GM19099 (cell line): ENCODE data around the gene MYO5A.
A peak's percentile ranks its signal among the peaks of the same experiment; 100 is the strongest.

Experiments used
- POLR2A ChIP-seq: IDR thresholded peaks from 3 replicates; pipeline ENCODE4 v1.6.1; 2011; ENCODE audit warnings: low read depth; ENCODE audit not compliant: insufficient read length; ENCODE audit errors: extremely low read depth

MYO5A gene

DNA sequence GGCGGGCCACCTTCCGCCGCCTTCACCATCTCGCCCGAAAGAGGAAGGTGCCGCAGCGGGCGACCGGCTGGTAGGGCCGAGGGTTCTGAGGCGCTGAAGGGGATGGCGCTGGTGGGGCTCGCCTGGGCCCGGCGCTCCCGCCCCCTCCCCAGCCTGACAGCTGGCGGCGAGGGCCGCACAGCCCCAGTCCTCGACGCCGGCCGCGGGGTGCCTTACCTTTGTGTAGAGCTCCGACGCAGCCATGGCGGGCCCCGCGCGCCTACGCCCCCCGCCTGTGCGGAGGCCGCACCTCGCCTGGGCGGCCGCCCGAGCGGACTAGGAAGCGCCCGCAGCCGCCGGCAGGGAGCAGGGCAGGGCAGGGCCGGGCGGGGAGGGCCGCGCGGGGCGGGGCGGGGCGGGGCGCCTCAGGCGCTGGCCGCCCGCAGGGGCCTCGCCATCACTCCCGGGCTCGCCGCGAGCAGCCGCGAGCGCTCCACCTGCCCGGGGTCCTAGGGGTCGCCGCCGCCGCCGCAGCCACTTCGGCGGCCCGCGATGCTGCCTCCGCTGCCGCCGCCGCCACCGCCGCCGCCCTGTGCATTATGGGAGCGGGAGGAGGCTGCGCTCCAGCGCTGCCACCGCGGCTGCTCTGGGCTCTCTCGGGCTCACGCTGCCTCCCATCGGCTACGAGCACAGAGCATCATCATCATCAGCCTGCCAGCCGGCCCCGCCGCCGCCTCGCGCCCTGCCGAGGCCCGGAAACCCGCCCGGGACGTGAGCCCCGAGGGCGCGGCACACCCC lies at the start of gene MYO5A:
Gene MYO5A, minus strand, starts transcription at position 317 of the 777 bp plus-strand sequence. Its CDS starts 74 bp downstream, at position 243.
- peak; percentile 70 for TF ChIP-seq POLR2A

DNA sequence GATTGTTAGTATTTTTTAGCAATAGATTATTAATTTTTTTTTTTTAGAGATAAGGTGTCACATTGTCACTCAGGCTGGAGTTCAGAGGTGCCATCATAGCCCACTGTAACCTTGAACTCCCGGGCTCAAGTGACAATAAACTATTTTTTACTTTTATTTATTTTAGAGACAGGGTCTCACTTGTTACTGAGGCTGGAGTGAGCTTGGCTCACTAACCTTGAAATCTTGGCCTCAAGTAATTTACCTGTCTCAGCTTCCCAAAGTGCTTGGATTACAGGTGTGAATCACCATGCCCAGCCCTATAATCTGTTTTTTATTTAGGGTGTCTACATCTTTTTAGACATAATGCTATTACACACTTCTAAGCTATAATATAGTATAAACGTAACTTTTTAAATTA lies 48.0 kb upstream of the MYO5A start:
- TF ChIP-seq POLR2A: no peak

DNA sequence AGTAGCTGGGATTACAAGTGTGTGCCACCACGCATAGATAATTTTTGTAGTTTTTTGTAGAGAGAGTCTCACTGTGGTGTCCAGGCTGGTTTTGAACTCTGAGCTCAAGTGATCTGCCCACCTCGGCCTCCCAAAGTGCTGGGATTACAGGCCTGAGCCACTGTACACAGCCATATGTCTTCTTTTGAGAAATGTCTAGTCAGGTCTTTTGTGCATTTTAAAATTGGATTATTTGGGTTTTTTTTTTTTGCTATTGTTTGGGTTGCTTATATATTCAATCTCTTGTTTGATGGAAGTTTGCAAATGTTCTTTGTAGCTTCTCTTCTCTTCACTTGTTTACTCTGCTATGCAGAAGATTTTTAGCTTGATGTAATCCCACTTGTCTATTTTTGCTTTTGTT lies 46.4 kb upstream of the MYO5A start:
- no peak for TF ChIP-seq POLR2A

DNA sequence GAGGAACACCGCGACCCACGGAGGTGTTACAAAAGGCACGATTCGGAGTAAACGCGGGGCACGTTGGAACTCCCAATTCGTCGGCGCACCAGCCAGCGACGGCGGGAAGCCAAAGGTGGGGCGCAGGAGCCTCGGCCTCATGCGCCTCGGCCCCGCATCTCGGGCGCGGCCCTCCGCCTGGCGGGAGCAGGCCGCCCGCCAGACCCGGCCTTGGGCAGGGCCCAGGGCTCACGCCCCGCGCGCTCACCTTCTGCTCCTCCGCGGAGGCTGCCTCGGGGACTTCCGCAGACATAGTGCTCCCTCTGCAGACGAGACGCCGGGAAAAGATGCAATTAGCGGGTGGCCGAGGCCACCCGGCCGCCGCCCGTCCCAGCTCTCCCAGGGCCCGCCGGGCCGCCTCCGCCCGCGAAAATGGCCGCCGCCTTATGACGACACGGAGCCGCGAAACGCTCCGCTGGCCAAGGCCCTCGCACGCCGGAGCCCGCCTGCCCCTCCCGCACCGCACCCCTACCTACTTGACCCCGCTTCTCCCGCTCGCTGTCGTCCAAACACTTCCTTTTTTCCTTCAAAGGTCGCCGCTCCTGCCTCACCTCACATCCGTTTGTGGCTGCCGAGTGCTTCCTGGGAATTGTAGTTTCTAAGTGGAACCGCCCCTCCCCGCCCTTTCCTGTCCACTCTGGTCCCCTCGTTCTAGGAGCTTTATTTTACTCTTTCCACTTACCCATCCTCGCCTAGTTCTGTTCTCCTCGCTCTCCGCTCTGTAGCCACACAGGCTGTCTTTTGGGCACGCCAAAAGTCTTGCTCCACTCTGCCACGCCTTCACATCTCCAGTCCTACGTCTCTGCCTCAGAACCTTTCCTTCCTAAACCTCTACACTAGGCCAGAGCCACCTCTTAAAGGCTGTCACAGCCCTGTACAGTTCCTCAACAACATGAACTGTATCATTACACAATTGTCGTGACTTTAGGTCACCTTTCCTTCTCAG lies 40.2 kb upstream of the MYO5A start, which contains the start of gene ARPP19:
Gene ARPP19, minus strand, starts transcription at position 430 of the 985 bp plus-strand sequence. Its CDS starts 138 bp downstream, at position 292.
- TF ChIP-seq POLR2A: peak; percentile 79

DNA sequence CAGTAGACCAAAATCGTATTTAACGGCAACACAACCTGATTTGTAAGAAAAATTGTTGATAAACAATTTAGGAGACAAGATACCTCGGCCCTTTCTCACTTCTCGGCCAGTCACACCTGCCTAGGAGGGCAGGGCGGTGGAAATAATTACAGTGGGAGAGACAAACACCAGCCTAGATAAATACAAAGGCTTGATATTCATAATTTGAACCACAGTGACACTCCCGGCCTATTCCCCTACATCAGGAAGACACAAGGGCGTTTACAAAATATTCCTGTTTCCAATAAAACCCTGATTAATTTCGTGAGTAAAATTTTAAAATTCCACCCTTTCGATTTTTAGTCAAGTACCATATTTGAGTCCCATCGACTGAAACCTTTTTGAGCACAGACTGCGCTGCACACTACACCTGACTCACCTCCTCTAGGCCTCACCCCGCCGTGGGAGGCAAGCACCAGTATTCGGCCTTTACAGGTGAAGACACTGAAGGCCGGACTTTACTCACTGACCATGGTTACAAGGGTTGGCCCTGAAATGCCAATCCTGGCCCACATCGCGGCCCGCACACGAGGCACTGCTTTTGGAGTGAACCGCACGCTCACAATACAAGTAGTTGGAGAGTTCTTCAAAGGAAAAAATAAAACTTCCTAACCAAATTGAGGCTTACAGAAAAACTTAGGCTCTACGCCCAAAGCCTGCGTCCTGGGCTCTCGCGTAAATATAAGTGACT lies 39.4 kb upstream of the MYO5A start:
- TF ChIP-seq POLR2A: no peak

DNA sequence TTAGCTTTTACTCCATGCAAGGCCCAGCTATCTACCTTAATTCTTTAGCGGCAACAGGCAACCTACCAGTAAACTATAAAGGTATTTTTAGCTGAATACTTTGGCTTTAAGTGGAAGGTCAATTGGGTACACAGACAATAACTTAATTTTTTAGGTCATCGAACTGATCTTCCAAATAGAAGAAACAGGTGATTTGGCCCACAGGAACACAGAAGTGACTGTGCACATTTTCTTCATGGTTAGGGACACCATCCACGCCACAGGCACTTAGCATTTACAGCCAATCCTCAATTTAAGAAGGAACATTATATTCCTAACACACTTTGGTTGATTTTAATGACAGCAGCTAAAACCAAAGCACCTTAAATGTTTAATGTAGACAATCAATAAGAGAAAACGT lies 38.2 kb upstream of the MYO5A start:
- no peak for TF ChIP-seq POLR2A

DNA sequence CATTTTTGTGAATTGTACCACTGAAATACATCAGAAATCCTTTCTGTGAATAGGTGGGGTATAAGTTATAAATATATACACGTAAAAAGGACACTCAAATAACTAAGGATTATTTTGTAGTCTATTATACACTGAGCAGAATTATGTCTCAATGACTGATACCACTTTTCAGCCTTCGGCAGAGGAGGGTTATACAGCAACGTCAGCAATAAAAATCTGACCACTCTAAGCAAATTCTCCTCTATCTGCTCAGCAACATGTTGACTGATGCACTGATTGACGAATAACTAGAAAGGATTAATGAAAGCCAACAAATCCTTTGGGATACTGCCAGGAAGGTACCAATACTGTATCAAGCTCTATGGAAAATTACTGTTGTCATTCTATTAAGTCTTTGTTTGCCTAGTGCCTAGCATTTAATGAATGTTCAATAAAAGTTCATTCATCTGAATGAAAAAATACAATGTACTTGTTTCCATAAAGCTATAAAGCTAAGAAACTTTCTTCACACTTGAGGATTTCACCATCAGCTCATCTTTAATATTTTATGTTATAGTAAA lies 34.9 kb upstream of the MYO5A start:
- no peak for TF ChIP-seq POLR2A

DNA sequence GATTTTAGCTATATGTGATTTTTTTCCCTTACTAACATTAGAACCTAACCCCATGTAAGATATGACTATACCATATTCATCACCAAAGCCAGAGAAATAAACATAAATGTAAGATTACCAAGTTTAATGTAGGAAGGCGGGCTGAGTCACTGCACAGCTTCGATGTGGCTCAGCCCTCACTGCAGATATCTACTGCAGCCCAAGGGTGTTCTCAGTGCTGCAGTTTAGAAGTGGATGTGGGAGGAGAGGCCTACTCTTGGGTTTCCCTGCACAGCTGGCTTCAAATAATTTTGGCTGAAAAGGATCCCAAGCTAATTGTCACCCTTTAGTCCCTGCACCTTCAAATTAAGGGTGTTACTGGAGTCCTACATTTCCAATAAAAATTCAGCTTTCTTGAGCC lies 30.9 kb upstream of the MYO5A start:
- TF ChIP-seq POLR2A: no peak

DNA sequence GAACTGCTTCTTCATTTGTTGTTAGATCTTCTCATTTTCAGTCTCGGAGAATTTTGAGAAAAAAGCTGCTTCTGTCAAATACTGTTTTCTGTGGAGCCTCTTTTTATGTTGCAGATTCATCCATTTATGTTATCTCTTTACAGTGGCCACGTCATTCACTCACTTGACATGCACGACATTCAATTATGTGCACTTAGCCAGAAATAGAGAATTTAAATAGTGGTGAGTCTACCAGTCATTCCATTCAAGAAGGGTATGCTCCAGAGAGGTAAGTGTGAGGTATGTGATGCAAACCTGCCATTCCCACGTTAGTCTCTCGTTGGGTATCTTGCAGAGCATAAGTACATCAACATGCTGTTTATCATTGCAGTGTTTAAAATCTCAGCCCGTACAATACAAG lies 30.3 kb upstream of the MYO5A start:
- no peak for TF ChIP-seq POLR2A

DNA sequence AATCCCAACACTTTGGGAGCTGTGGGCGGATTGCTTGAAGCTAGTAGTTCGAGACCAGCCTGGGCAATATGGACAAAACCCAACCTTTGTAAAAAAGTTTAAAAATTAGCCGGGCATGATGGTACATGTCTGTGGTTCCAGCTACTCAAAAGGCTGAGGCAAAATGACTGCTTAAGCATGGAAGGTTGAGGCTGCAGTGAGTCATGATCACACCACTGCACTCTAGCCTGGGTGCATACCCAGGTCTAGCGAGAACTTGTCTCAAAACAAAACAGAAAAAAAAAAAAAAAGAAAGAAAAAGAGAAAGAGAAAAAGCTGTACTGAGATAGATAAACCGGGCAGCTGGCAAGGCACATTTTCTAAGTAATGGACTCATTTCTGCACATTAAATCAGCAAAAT lies 29.5 kb upstream of the MYO5A start:
- peak; percentile 23 for TF ChIP-seq POLR2A

DNA sequence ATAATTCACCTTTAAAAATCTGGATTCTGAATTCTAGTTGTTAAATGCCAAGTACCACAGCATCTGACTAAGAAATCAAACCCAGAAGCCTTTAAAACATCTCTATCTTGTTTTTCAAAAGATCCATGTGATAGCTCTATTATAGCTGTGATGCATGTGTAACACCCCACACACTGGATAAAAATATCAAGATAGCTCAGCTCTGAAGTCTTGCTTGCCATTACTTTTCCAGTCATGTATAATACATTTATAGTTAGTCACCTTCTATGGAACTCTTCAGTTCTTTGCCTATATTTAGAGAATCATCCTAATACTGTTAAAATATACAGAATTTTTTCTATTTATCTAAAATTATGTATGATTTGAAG lies 28.6 kb upstream of the MYO5A start:
- no peak for TF ChIP-seq POLR2A

DNA sequence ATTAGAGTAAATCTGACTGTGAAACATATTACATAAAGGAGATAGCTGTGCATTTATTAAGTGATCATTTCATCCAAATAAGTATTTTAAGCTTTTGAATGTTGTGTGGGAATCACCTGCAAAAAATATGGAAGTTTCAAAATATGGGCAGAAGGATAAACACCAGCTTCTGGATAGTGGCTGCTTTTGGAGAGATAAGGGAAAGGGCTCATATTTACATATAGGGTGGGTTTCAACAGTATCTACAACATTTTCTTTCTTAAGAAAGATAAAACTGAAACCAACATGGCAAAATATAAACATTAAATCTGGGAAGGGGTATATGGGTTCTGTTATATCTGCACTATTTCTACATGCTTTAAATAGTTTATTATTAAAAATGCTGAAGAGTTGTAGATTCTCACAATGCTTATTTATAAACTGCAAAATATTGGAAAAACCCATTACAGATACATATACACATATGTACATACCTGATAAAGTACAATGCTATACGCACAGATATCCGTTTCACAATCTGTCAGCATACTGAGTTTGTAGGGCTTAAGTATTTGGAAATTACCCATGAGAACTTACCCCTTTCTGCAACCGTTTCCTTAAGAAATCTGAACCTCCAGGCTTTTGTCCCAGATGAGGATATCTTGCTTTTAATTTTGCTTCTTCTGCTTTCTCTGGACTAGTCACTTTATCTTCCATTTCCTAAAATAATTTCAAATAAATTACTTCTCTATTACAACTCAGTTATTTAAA lies 28.0 kb upstream of the MYO5A start:
- no peak for TF ChIP-seq POLR2A

DNA sequence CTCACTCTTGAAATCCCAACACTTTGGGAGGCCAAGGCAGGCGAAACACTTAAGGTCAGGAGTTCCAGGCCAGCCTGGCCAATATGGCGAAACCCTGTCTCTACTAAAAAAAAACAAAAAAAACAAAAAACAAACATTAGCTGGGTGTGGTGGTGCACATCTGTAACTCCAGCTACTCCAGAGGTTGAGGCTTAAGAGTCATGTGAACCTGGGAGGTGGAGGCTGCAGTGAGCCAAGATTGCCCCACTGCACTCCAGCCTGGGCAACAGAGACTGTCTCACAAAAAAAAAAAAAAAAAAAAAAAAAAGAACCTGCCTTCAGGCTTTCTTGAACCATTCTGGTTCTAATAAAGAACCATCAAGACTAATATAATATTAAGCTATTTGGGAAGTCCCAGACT lies 23.6 kb upstream of the MYO5A start:
- TF ChIP-seq POLR2A: no peak

DNA sequence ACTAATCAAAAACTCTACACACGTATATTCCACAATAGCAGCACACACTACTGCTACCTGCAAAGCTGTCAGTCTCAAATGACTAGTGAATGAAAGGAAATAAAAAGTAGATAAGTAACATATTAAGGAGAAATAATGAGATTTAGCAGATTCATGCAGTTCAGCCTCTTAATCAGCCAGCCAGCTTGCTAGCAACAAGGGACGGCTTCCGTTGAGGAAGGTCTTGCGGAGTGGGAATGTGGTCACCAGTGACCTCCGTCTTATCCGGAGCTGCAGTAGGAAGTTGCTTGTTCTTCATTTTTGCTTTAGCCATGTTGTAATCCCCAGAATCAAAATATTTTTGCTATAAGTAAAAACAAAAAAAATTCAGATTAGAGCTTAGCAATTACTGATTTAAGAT lies 23.1 kb upstream of the MYO5A start:
- no peak for TF ChIP-seq POLR2A
